ENCODE data around the gene NKAPL. TPM values are rescaled to one million over a fixed set of nuclear protein-coding genes. Genes with fewer than 3 reads are reported as not detected.

Gene NKAPL
- polyA plus RNA-seq, 1 donor from 2014 or later, result not detected

DNA sequence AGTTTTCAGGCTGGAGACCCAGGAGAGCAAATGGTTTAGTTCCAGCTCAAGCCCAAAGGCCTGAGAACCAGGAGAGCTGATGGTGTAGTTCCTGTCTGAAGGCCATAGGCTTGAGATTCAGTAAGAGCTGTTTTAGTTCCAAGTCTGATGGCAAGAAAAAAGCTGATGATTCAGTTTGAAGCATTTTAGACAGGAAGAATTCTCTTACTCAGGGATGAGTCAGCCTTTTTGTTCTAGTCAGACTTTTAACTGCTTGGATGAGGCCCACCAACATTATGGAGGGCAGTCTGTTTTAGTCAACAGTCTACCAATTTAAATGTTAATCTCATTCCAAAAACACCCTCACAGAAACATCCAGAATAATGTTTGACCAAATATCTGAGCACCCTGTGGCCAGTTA lies 10.4 kb downstream of the NKAPL start:
- no peak overlapping the region for H3K9ac ChIP-seq (ENCODE audit: low read length)
- peaks cover 10% of the 10 kb centered on the region for H3K36me3 ChIP-seq (ENCODE audit: insufficient read depth, low read length)
- H4K20me1 ChIP-seq (ENCODE audit: insufficient read depth), result no peaks in the 10 kb centered on the region
- H3K27me3 ChIP-seq (ENCODE audit: insufficient read depth, low read depth, low read length), result no peaks in the 10 kb centered on the region
- no peaks in the 10 kb centered on the region for H3F3A ChIP-seq (ENCODE audit: insufficient read depth, low read length, poor library complexity, severe bottlenecking)
- H3K9me2 ChIP-seq (ENCODE audit: insufficient read depth, low read length), result no peaks in the 10 kb centered on the region
- H3K9me3 ChIP-seq (ENCODE audit: low read length), result no peaks in the 10 kb centered on the region
- TF ChIP-seq SMC3 (conservative IDR thresholded peaks at IDR 0.05; ENCODE audit: poor library complexity), result no peak
- no peak overlapping the region for H3K27ac ChIP-seq (ENCODE audit: low read length)
- H2AFZ ChIP-seq (ENCODE audit: low read depth, low read length), result no peak overlapping the region
- peaks cover 40% of the 10 kb centered on the region for H3K79me2 ChIP-seq (replicated peaks; ENCODE audit: insufficient read depth, low read length)
- H3K4me3 ChIP-seq (ENCODE audit: low read length), result peak overlapping the region; percentile 31
- H3K4me2 ChIP-seq (ENCODE audit: low read length), result peak overlapping the region; percentile 78

- Histone ChIP-seq H3K4me3 (ENCODE audit: low read length) (no peak overlapping the region), H3K79me2 (replicated peaks; ENCODE audit: insufficient read depth, low read length) (peaks cover 17% of the 10 kb centered on the region), H3K9me3 (ENCODE audit: low read length) (no peaks in the 10 kb centered on the region), H3K27ac (ENCODE audit: low read length) (no peak overlapping the region), H4K20me1 (ENCODE audit: insufficient read depth) (no peaks in the 10 kb centered on the region), H3K27me3 (ENCODE audit: insufficient read depth, low read depth, low read length) (no peaks in the 10 kb centered on the region), H3K9me2 (ENCODE audit: insufficient read depth, low read length) (no peaks in the 10 kb centered on the region), H3K4me2 (ENCODE audit: low read length) (no peak overlapping the region), H3K9ac (ENCODE audit: low read length) (no peak overlapping the region), H3F3A (ENCODE audit: insufficient read depth, low read length, poor library complexity, severe bottlenecking) (peaks cover 4% of the 10 kb centered on the region), H3K36me3 (ENCODE audit: insufficient read depth, low read length) (peaks cover 17% of the 10 kb centered on the region), H2AFZ (ENCODE audit: low read depth, low read length) (no peak overlapping the region)
- TF ChIP-seq MXI1 (conservative IDR thresholded peaks at IDR 0.05; ENCODE audit: poor library complexity, severe bottlenecking) (no peak), POLR2AphosphoS5 (IDR thresholded peaks at IDR 0.05) (no peak), TAF1 (IDR thresholded peaks at IDR 0.05; ENCODE audit: low read depth) (no peak), SMC3 (conservative IDR thresholded peaks at IDR 0.05; ENCODE audit: poor library complexity) (no peak), RAD21 (conservative IDR thresholded peaks at IDR 0.05) (no peak)
Measured at GRCh38 chr6:28274888-28275287, 15.8 kb downstream of the NKAPL start.

DNA sequence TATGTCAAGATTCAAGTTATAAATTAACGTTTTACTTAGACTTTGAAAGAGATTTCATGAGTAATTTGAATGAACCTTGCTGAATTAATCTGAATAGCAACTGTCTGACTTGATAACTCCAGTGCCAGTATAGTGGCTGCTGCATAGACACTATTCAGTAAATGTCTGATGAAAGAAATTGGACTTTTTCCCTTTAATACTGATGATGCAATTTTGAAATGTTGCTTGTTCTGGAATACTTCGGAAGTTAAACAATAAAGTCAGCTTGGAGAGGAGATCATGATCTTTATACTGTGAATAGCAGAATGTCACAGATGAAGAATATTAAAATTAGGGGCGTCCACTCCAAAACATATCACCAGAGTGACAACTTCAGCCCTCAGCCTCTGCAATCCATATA lies 18.6 kb downstream of the NKAPL start:
- Histone ChIP-seq H3K27me3 (ENCODE audit: insufficient read depth, low read depth, low read length) (no peaks in the 10 kb centered on the region), H3K79me2 (replicated peaks; ENCODE audit: insufficient read depth, low read length) (peaks cover 9% of the 10 kb centered on the region), H3F3A (ENCODE audit: insufficient read depth, low read length, poor library complexity, severe bottlenecking) (peaks cover 4% of the 10 kb centered on the region), H3K4me2 (ENCODE audit: low read length) (no peak overlapping the region), H3K9me3 (ENCODE audit: low read length) (no peaks in the 10 kb centered on the region), H3K9me2 (ENCODE audit: insufficient read depth, low read length) (no peaks in the 10 kb centered on the region), H3K9ac (ENCODE audit: low read length) (no peak overlapping the region), H3K27ac (ENCODE audit: low read length) (no peak overlapping the region), H3K4me3 (ENCODE audit: low read length) (no peak overlapping the region), H4K20me1 (ENCODE audit: insufficient read depth) (no peaks in the 10 kb centered on the region), H2AFZ (ENCODE audit: low read depth, low read length) (no peak overlapping the region), H3K36me3 (ENCODE audit: insufficient read depth, low read length) (peaks cover 15% of the 10 kb centered on the region)
- no peak for TF ChIP-seq POLR2AphosphoS5 (IDR thresholded peaks at IDR 0.05)
- TF ChIP-seq EZH2 (IDR thresholded peaks at IDR 0.05; ENCODE audit: borderline replicate concordance, insufficient read depth, low read length, poor library complexity, severe bottlenecking), result no peak
- TF ChIP-seq SMC3 (conservative IDR thresholded peaks at IDR 0.05; ENCODE audit: poor library complexity), result no peak
- no peak for TF ChIP-seq TAF1 (IDR thresholded peaks at IDR 0.05; ENCODE audit: low read depth)
- TF ChIP-seq MXI1 (conservative IDR thresholded peaks at IDR 0.05; ENCODE audit: poor library complexity, severe bottlenecking), result no peak
- no peak for TF ChIP-seq RAD21 (conservative IDR thresholded peaks at IDR 0.05)
- TF ChIP-seq, protein P1, sequence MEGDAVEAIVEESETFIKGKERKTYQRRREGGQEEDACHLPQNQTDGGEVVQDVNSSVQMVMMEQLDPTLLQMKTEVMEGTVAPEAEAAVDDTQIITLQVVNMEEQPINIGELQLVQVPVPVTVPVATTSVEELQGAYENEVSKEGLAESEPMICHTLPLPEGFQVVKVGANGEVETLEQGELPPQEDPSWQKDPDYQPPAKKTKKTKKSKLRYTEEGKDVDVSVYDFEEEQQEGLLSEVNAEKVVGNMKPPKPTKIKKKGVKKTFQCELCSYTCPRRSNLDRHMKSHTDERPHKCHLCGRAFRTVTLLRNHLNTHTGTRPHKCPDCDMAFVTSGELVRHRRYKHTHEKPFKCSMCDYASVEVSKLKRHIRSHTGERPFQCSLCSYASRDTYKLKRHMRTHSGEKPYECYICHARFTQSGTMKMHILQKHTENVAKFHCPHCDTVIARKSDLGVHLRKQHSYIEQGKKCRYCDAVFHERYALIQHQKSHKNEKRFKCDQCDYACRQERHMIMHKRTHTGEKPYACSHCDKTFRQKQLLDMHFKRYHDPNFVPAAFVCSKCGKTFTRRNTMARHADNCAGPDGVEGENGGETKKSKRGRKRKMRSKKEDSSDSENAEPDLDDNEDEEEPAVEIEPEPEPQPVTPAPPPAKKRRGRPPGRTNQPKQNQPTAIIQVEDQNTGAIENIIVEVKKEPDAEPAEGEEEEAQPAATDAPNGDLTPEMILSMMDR (IDR thresholded peaks at IDR 0.05; ENCODE audit: poor library complexity, severe bottlenecking), result no peak
- TF ChIP-seq EP300 (conservative IDR thresholded peaks at IDR 0.05; ENCODE audit: poor library complexity, severe bottlenecking), result no peak
- TF ChIP-seq, protein P2, sequence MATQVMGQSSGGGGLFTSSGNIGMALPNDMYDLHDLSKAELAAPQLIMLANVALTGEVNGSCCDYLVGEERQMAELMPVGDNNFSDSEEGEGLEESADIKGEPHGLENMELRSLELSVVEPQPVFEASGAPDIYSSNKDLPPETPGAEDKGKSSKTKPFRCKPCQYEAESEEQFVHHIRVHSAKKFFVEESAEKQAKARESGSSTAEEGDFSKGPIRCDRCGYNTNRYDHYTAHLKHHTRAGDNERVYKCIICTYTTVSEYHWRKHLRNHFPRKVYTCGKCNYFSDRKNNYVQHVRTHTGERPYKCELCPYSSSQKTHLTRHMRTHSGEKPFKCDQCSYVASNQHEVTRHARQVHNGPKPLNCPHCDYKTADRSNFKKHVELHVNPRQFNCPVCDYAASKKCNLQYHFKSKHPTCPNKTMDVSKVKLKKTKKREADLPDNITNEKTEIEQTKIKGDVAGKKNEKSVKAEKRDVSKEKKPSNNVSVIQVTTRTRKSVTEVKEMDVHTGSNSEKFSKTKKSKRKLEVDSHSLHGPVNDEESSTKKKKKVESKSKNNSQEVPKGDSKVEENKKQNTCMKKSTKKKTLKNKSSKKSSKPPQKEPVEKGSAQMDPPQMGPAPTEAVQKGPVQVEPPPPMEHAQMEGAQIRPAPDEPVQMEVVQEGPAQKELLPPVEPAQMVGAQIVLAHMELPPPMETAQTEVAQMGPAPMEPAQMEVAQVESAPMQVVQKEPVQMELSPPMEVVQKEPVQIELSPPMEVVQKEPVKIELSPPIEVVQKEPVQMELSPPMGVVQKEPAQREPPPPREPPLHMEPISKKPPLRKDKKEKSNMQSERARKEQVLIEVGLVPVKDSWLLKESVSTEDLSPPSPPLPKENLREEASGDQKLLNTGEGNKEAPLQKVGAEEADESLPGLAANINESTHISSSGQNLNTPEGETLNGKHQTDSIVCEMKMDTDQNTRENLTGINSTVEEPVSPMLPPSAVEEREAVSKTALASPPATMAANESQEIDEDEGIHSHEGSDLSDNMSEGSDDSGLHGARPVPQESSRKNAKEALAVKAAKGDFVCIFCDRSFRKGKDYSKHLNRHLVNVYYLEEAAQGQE (IDR thresholded peaks at IDR 0.05; ENCODE audit: borderline replicate concordance), result no peak
